Pancreas (tissue), 10 donors: ENCODE data around the gene ARL2. TPM values are rescaled to one million over a fixed set of nuclear protein-coding genes. Genes with fewer than 3 reads are reported as not detected.

Source experiments
- ATAC-seq, 4 donors: fragments of 200-7000 bp; cut with Tn5 transposase; one replicate each; pipeline versions ENCODE4 v1.8.0 to v1.9.1; 2020; ENCODE audit warnings: mild to moderate bottlenecking in 4 of 4, moderate library complexity in 4 of 4
- DNase-seq, 6 donors: peaks; one replicate each; pipeline ENCODE4 v3.0.0-alpha.2; 2020
- FAIRE-seq: peaks from 2 replicates; lab custom pipeline; 2012; peaks lifted over from hg19 to GRCh38; lab: Jason Lieb, UNC
- H3K27ac ChIP-seq, 4 donors: fragments of 200-600 bp; sonication (generic); 1 replicate in 3 of 4; 2 replicates in 1 of 4; pipeline versions ENCODE4 v1.5.0 to v1.8.0; 2020
- H3K27me3 ChIP-seq, 4 donors: fragments of 200-600 bp; one replicate each; pipeline ENCODE4 v1.8.0; 2021
- H3K36me3 ChIP-seq, 3 donors: fragments of 200-600 bp; sonication (generic) in 1 of 3; one replicate each; pipeline versions ENCODE4 v1.5.0 to v1.8.0; 2020 to 2021
- H3K4me1 ChIP-seq, 3 donors: fragments of 200-600 bp; one replicate each; pipeline ENCODE4 v1.8.0; 2021
- H3K4me3 ChIP-seq, 4 donors: fragments of 200-600 bp; sonication (generic) in 2 of 4; one replicate each; pipeline versions ENCODE4 v1.5.0 to v1.8.0; 2020 to 2021
- H3K9me3 ChIP-seq, 4 donors: fragments of 200-600 bp; one replicate each; pipeline ENCODE4 v1.8.0; 2021
- WGBS, 2 donors: extraction: QIAGEN DNeasy Blood & Tissue Kit; methylation state at CpG; one replicate each; pipeline ENCODE4 v1.1.7; 2013; 5-methylcytosine and 5-hydroxymethylcytosine counted together
- intact Hi-C, 3 donors: fragments of 100-400 bp; cut with DNase I; formaldehyde crosslinking; loops; one replicate each; pipeline versions ENCODE4 v1.11.1 to v1.14.2; 2022
- polyA plus RNA-seq, 2 donors: library from polyadenylated mRNA; stranded (reverse); fragments of 200-250 nt; gene quantifications; one replicate each; pipeline ENCODE4 v1.2.3, GENCODE V29; 2013
- total RNA-seq, 6 donors: library from RNA; stranded (reverse); fragmentation: NEBNext Ultra II Directional in 4 of 6; extraction: Animal tissue kit (Norgen Biotek cat#: 25700) in 4 of 6; gene quantifications; one replicate each; pipeline versions ENCODE4 v1.2.1 to v1.2.4, GENCODE V29; 2021 to 2023
- TF ChIP-seq, protein P1 (sequence below), 4 donors: fragments of 200-600 bp; sonication (generic) in 3 of 4; IDR thresholded peaks; one replicate each; pipeline versions ENCODE4 v1.5.0 to v1.8.0; 2021; ENCODE audit warnings: antibody characterized with exemption in 4 of 4
- donor health status: healthy with polysubstance abuse.
- donor health status: DM: no; HTN: no; CAD: no; lungs with moderate emphysema.
- donor health status: DM: no; HTN: no; CAD: no.
- donor health status: control.
- donor health status: control.
- donor health status: Bipolar disorder and iron deficiency.
- donor health status: DM: yes; HTN: yes; CAD: no.
- donor health status: DM: no; HTN: no; CAD: no.
- donor health status: DM: no; HTN: no; CAD: no.
- donor health status: DM: yes; HTN: yes; CAD: no.

The ARL2 gene
- total and polyA plus RNA-seq, 8 donors: 27.8 to 79.1 (median 36.1) TPM

DNA sequence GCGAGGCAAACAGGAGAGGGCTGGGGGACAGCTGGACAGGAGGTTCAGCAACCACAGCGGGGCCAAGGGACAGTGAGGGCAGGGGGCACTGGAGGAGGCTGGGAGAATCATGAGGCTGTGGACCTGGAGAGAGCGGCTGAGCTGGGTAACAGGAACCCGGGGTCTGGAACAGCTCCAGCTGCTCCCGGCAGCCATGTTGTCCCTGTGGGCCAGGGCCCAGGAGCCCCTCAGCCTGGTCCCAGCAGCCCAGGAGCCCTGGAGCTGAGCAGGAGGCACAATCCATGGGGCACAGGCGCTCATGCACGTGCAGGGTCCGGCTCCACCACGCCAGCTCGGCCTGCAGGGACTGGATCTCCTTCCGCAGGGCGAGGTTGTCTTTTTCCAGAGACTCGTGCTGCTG is 24.5 kb upstream of the ARL2 start:
- WGBS, 2 donors: 85 to 87% methylated on average over 12 to 13 of the region's 13 CpGs
- Histone ChIP-seq H3K9me3 (no peaks in the 10 kb centered on the region), H3K36me3 (peaks cover 0 to 4% (median 0%) of the 10 kb centered on the region in 3 donors), H3K27ac (no peak overlapping the region), H3K4me1 (no peaks in the 10 kb centered on the region), H3K4me3 (no peak overlapping the region), H3K27me3 (no peaks in the 10 kb centered on the region)
- intact Hi-C loops: no loop called here
- no peak for FAIRE-seq
- ATAC-seq: peak in 2 of 4 donors; percentile 13 to 17
- peak in 1 of 6 donors; percentile 56 for DNase-seq
- TF ChIP-seq, protein P1, sequence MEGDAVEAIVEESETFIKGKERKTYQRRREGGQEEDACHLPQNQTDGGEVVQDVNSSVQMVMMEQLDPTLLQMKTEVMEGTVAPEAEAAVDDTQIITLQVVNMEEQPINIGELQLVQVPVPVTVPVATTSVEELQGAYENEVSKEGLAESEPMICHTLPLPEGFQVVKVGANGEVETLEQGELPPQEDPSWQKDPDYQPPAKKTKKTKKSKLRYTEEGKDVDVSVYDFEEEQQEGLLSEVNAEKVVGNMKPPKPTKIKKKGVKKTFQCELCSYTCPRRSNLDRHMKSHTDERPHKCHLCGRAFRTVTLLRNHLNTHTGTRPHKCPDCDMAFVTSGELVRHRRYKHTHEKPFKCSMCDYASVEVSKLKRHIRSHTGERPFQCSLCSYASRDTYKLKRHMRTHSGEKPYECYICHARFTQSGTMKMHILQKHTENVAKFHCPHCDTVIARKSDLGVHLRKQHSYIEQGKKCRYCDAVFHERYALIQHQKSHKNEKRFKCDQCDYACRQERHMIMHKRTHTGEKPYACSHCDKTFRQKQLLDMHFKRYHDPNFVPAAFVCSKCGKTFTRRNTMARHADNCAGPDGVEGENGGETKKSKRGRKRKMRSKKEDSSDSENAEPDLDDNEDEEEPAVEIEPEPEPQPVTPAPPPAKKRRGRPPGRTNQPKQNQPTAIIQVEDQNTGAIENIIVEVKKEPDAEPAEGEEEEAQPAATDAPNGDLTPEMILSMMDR (IDR thresholded peaks at IDR 0.05): no peak

DNA sequence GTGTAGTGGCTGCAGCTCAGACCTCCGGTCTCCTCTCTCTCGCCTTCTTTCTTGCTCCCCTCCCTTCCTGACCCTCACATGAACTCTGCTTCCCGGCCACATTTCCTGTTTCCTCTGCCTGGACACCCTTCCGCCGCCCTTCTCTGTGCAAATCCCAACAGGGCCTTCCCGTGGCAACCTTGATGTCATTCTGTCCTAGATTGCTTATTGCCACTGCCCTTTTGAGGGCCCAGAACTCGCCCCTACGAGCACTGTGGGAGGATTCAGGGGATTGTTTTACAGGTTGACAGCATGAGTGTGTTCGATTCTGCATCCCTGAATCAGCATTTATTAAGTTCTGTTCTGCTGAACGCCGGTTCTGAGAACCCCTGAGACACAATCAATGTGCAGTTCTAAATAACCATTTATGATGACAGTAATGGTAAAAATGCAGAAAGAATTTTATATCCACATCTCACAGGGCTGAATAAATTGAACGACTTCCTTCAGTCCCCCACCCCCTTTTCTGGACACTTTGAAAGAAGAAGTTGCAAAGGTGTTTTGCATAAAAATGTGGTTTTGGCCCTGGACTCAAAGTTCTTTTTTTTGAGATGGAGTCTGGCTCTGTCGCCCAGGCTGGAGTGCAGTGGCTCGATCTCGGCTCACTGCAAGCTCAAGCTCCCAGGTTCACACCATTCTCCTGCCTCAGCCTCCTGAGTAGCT is 23.6 kb upstream of the ARL2 start:
- FAIRE-seq (no peak), ATAC-seq (peak in 3 of 4 donors; percentile 21 to 61 (median 31)), DNase-seq (peak in 1 of 6 donors; percentile 10)
- Histone ChIP-seq H3K27me3 (no peaks in the 10 kb centered on the region), H3K4me3 (no peak overlapping the region), H3K36me3 (peaks cover 0 to 4% (median 0%) of the 10 kb centered on the region in 3 donors), H3K27ac (no peak overlapping the region), H3K4me1 (peaks cover 0 to 3% (median 0%) of the 10 kb centered on the region in 3 donors), H3K9me3 (no peaks in the 10 kb centered on the region)
- TF ChIP-seq, protein P1 (IDR thresholded peaks at IDR 0.05): no peak
- intact Hi-C loops: no loop called here
- WGBS, 2 donors: 78 to 79% methylated on average over 15 of the region's 15 CpGs

DNA sequence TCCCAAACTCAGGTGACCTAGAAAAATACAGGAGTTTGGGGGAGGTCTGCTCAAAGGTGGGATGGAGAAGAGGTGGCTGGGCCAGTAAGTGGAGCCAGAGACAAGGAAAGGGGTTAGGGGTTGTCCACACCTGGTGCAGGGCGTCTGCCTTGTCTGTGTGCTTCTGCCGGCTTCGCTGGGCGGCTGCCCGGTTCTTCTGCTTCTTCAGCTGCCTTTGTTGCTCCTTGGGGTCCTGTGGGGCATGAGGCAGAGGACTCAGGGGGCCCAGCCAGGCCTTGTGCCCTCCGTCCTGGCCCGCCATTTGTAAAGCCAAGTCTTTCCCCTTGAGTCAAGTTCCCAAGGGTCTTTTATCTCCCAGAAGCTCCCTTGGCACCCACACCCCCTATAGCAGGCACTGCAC is 19.6 kb upstream of the ARL2 start:
- Histone ChIP-seq H3K9me3 (no peaks in the 10 kb centered on the region), H3K4me1 (peaks cover 15 to 27% (median 22%) of the 10 kb centered on the region in 3 donors), H3K36me3 (peaks cover 0 to 4% (median 0%) of the 10 kb centered on the region in 3 donors), H3K27ac (no peak overlapping the region), H3K4me3 (no peak overlapping the region), H3K27me3 (no peaks in the 10 kb centered on the region)
- no peak for ATAC-seq
- TF ChIP-seq, protein P1 (IDR thresholded peaks at IDR 0.05): no peak
- no peak for DNase-seq
- WGBS, 2 donors: 85 to 95% methylated on average over 7 of the region's 7 CpGs
- intact Hi-C loops: no loop called here
- FAIRE-seq: no peak

DNA sequence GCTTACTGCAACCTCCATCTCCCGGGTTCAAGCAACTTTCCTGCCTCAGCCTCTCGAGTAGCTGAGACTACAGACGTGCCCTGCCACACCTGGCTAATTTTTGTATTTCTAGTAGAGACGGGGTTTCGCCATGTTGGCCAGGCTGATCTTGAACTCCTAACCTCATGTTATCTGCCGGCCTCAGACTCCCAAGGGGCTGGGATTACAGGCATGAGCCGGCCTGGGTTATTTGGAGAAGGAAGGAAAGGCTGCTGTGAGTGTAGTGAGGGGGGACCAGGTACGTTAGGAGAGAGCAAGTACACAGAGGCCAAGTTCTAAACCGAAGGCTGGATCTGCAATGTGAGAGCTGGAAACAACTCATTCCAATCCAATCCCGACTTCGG is 17.6 kb upstream of the ARL2 start:
- peaks cover 19 to 30% (median 26%) of the 10 kb centered on the region in 3 donors for H3K4me1 ChIP-seq
- ATAC-seq (peak; percentile 3 to 31 (median 18)), DNase-seq (peak in 1 of 6 donors; percentile 28), FAIRE-seq (no peak)
- TF ChIP-seq, protein P1 (IDR thresholded peaks at IDR 0.05): no peak
- H3K4me3 ChIP-seq: peak overlapping the region; percentile 29 to 52 (median 44)
- peaks cover 0 to 4% (median 0%) of the 10 kb centered on the region in 3 donors for H3K36me3 ChIP-seq
- intact Hi-C loops: no loop called here
- H3K27ac ChIP-seq: peak overlapping the region; percentile 75 to 86 (median 81)
- H3K9me3 ChIP-seq: no peaks in the 10 kb centered on the region
- 14 to 19% methylated on average over 11 of the region's 11 CpGs for WGBS, 2 donors
- H3K27me3 ChIP-seq: no peaks in the 10 kb centered on the region
